Stimulated activated CD8-positive, alpha-beta memory T cell treated with anti-CD3 and anti-CD28 coated beads, Interleukin-15, amount 100 ng/mL, for 4 hours (primary cell): ENCODE results near the gene RC3H1.
"Not testable (repeated sequence)": the region's sequence is repeated elsewhere in the genome, so short reads cannot be mapped to it uniquely, and the experiment has no call there.

ENCODE experiments used
- DNase-seq, 2 donors: peaks; one replicate each; pipeline ENCODE4 v3.0.0-alpha.2; 2020; ENCODE audit warnings: low read depth in 2 of 2

Gene RC3H1

GRCh38 chr1:173946380-173946921, 75.7 kb downstream of the RC3H1 start:
- DNase-seq: no peak

- no peak for DNase-seq
Measured at GRCh38 chr1:173937062-173937461, 85.1 kb downstream of the RC3H1 start.

DNA sequence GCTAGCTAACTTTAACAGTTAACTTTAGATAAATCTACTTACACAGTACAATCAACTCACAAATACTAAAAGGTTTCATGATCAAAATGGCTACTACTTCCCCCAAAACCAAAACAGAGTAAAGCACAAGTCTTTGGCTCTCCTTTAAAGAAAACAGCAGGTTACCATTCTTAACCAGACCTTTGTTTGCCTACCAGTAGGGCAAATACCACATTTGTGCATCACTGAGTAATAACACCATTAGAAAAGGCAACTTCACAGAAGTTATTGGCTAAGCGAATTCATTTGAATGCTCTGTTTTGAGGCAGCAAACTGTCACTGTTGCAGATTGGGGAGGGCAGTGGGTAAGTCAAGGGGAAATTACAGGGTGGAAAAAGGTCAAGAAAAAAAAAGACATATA, 87.7 kb downstream of the RC3H1 start:
- DNase-seq: no peak

DNA sequence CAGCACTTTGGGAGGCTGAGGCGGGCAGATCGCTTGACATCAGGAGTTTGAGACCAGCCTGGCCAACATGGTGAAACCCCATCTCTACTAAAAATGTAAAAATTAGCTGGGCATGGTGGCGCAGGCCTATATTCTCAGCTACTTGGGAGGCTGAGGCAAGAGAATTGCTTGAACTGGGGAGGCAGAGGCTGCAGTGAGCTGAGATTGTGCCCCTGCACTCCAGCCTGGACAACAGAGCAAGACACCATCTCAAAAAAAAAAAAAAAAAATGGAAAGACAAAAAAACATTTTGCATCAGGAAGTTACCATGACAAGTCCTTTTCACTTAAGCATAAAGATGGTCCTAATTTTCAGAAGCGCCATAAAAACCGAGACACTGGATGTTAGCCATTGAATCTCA, 91.6 kb downstream of the RC3H1 start:
- DNase-seq: not testable (repeated sequence)

GRCh38 chr1:173925306-173926242, 96.6 kb downstream of the RC3H1 start:
- no peak for DNase-seq

DNA sequence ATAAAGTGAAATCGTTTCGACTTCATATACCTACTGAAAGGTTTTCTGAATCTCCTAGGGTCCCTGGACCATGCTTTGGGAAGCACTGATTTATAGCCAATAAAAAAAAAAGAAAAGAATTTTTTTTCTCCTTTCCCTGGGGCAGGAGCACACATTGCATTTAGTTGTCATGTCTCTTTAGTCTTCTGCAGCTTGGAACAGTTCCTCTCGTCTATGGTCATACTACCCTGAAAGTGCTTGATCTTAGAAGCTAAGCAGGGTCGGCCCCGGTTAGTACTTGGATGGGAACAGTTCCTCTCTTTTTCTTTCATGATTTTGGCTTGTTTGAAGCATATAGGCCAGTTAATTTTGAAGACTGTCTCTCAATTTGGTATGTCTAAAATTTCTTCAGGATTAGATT, 101.3 kb downstream of the RC3H1 start:
- no peak for DNase-seq

- DNase-seq: no peak
Measured at GRCh38 chr1:173917635-173918493, 104.3 kb downstream of the RC3H1 start.

GRCh38 chr1:173917149-173917548, 105.0 kb downstream of the RC3H1 start, which contains the start of gene SERPINC1:
Gene SERPINC1, minus strand, starts transcription at chr1:173917327. Its CDS starts 68 bp downstream, at chr1:173917259.
- no peak for DNase-seq

DNA sequence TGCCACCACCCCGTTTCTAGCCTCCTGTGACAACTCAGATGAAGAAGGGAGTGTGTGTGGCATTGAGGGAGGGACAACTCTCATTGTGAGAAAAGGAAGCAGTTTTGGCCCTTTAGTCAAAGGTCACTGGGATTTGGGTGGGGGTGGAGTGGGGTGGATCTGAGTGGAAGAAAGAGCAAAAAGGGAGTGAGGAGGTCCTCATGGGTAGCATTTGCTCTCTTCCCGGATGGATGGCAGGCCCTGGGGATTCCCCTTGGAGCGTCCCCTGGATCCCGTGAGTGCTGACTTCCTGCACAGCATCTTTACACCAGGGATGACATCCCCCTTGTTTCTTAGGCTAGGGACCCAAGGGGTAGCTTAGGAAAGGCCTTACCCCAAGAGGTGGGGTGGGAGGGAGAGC, 105.5 kb downstream of the RC3H1 start:
- DNase-seq: no peak

DNA sequence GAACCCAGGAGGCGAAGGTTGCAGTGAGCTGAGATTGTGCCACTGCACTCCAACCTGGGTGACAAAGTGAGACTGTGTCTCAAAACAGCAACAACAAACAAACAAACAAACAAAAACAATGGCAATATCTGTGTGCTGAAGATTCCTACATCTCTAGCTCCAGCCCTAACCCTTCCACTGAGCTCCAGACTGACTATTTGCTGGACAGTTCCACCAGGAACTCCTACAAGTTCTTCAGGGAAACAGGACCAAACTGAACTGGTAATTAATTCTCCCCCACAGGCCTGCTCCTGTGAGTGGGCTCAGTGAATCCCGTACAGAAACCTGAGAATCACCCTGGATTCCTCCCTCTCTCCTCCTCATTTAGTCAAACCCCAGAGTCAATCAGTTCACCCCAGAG, 106.6 kb downstream of the RC3H1 start:
- DNase-seq: no peak

- DNase-seq: no peak
Measured at GRCh38 chr1:173914366-173914871, 107.7 kb downstream of the RC3H1 start.

GRCh38 chr1:173913111-173913510, 109.0 kb downstream of the RC3H1 start:
- no peak for DNase-seq

DNA sequence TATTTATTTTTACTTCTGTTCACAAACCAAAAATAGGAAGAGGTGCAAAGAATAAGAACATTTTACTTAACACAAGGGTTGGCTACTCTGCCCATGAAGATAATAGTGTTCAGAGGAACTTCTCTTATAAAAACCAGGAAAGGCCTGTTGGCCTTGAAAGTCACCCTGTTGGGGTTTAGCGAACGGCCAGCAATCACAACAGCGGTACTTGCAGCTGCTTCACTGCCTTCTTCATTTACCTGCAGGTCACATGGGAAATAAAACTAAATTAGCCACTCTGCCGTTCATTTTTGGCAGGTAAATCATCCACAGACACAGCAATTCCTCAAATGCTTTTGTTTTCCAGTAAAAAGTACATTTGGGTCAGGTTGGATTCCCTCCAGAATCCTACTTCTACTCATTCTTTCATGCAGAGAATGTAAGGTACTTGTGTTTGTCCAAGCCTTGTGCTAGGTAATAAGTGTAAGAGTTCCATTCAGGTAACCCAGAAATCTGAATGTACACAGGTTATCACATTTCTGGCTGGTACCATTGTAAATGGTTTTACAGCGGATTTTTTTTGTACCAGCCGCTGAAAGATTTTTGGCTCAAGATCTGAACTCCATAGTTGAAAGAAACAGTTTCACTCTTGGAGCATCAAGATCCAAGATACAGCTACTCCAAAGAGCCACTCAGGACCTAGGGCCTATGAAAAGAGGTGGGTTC, 118.2 kb downstream of the RC3H1 start:
- no peak for DNase-seq

DNA sequence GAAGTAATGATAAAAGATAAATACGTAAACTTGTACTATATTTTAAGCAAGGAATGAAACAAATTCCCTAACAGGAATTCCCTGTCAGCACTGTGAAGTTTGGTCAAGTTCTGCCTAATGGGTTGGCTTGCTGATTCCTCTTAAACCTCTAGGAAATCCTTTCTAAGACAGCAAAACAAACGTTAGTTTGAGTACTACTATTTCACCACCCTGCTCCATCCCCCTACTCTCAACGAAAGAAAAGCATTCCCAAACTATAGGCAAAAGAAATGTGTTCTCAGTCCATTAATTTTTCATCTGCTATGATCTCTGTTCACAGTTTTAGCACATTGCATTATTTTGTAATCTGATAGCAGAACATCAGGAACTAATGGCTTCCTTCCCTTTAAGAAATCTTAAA, 121.2 kb downstream of the RC3H1 start:
- DNase-seq: no peak

DNA sequence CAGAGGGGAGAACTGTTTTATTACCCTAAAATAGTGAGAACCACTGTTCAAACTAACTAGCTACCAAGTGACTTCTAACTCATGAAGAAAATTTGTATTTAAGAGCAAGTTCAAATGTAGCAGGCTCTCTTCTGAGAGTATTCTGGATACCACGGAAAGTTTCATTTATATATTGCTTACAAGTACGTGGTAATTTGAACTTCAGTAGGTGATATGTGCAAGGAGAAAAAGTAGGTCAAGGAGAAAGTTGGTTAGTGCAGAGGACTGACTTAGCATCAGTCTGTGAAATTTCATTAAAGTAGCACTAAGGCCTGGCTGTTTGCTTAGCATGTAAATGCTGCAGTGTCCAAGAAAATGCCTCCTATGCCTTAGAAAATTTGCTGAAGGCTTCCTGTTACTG, 121.7 kb downstream of the RC3H1 start:
- no peak for DNase-seq

GRCh38 chr1:173894189-173894588, 128.0 kb downstream of the RC3H1 start:
- DNase-seq: no peak

GRCh38 chr1:173893611-173894010, 128.5 kb downstream of the RC3H1 start:
- no peak for DNase-seq

DNA sequence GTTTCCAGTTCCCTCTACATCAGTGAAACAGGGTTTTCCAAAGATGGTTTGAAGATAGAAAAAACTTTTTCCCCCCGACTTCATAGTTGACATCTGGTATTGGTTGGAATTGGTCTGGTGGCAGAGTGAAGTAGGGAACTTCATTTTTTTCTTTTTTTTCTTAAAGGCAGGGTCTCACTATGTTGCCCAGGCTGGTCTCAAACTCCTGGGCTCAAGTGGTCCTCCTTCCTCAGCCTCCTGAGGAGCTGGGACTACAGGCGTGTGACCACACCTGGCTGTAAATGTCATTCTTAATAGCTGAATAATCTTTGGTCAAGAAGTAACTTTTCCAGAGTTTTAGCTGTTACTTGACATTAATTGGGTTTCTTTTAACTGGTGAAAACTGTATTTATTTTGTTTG, 132.3 kb downstream of the RC3H1 start:
- DNase-seq: no peak

- no peak for DNase-seq
Measured at GRCh38 chr1:173888749-173889148, 133.4 kb downstream of the RC3H1 start.

DNA sequence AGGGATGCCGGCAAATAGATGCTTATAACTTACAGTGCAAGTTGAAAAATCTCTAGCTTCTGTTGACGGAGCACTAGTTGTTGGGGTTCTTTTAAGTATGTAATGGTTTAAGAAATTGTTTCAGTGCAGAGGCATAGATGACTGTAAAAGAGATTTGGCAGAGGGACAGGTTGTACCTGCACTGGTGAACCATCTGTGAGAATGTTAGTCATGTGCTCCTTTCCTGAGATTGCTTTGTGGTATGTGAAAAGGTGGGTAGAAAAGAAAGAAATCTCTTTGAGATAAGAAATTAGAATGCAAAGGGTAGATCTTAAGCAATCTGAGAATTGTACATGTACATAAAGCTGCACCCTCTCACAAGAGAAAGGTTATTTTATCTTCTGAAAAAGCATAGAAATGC, 134.5 kb downstream of the RC3H1 start:
- DNase-seq: no peak
